CD4-positive, alpha-beta T cell (primary cell): ENCODE results near the gene PTPN23. TPM values are rescaled to one million over a fixed set of nuclear protein-coding genes. Genes with fewer than 3 reads are reported as not detected.
A peak's percentile ranks its signal among the peaks of the same experiment; 100 is the strongest.

Experiments used
- ATAC-seq: fragments of 200-7000 bp; cut with Tn5 transposase; one replicate; pipeline ENCODE4 v1.10.0; 2022; ENCODE audit warnings: mild to moderate bottlenecking; ENCODE audit not compliant: poor library complexity
- CTCF ChIA-PET: fragments of 350-600 bp; sonication (Branson Sonifier 250); formaldehyde crosslinking; loops from one replicate; lab custom pipeline; 2021; ENCODE audit warnings: antibody characterized with exemption, inconsistent platforms; lab: Charles Lee
- POLR2A ChIA-PET: fragments of 350-600 bp; sonication (Branson Sonifier 250); formaldehyde crosslinking; loops from one replicate; lab custom pipeline; 2021; ENCODE audit warnings: antibody characterized with exemption, inconsistent platforms; lab: Charles Lee
- DNase-seq, 14 experiments: peaks; one replicate each; pipeline ENCODE4 v3.0.0-alpha.2; 2013 to 2020; ENCODE audit warnings: mixed read lengths in 2 of 14
- H3K27ac ChIP-seq, 2 donors: one replicate each; pipeline versions ENCODE4 v1.5.1 to v1.7.0; 2013; ENCODE audit warnings: low read length in 2 of 2, low read depth in 1 of 2, mild to moderate bottlenecking in 1 of 2
- H3K27me3 ChIP-seq, 2 experiments: 1 replicate in 1 of 2; 2 replicates in 1 of 2; pipeline versions ENCODE4 v1.6.1 to v1.7.0; 2013; ENCODE audit warnings: low read length in 2 of 2, control low read depth in 1 of 2, mild to moderate bottlenecking in 1 of 2, moderate library complexity in 1 of 2; ENCODE audit not compliant: insufficient read depth in 2 of 2, control insufficient read depth in 1 of 2
- H3K36me3 ChIP-seq: one replicate; pipeline ENCODE4 v1.6.1; 2013; ENCODE audit warnings: low read length, control low read depth; ENCODE audit not compliant: insufficient read depth
- H3K4me1 ChIP-seq: one replicate; pipeline ENCODE4 v1.6.1; 2013; ENCODE audit warnings: low read length, control low read depth; ENCODE audit not compliant: insufficient read depth
- H3K4me3 ChIP-seq: one replicate; pipeline ENCODE4 v1.5.1; 2013; ENCODE audit warnings: mild to moderate bottlenecking, low read length, moderate library complexity
- H3K9me3 ChIP-seq, 2 experiments: 1 replicate in 1 of 2; 2 replicates in 1 of 2; pipeline versions ENCODE4 v1.6.1 to v1.7.0; 2013; ENCODE audit warnings: low read length in 2 of 2, mild to moderate bottlenecking in 2 of 2, control low read depth in 1 of 2, moderate library complexity in 1 of 2; ENCODE audit not compliant: control insufficient read depth in 1 of 2, insufficient read depth in 1 of 2
- H3K27ac Mint-ChIP-seq: one replicate; pipeline ENCODE4 v1.8.0; 2020; ENCODE audit warnings: mixed read lengths
- H3K27me3 Mint-ChIP-seq: one replicate; pipeline ENCODE4 v1.8.0; 2021; ENCODE audit warnings: mixed read lengths
- H3K36me3 Mint-ChIP-seq: one replicate; pipeline ENCODE4 v1.8.0; 2021; ENCODE audit warnings: low read depth, mixed read lengths
- H3K4me1 Mint-ChIP-seq: one replicate; pipeline ENCODE4 v1.8.0; 2021; ENCODE audit warnings: low read depth, mixed read lengths
- H3K4me3 Mint-ChIP-seq: one replicate; pipeline ENCODE4 v1.8.0; 2020; ENCODE audit warnings: mild to moderate bottlenecking, mixed read lengths
- H3K9me3 Mint-ChIP-seq: one replicate; pipeline ENCODE4 v1.8.0; 2020; ENCODE audit warnings: mixed read lengths
- intact Hi-C, 2 experiments: fragments of 100-400 bp; cut with DNase I in 1 of 2; cut with micrococcal nuclease in 1 of 2; formaldehyde crosslinking; loops; one replicate each; pipeline versions ENCODE4 v1.15.1 to v1.9.0; 2023 to 2025; cut with DNase I, micrococcal nuclease
- total RNA-seq, 174 experiments: library from RNA in 2 of 174; stranded (reverse) in 2 of 174; gene quantifications; one replicate each; pipeline ENCODE4 v1.2.3 and lab custom pipeline; 2021 to 2026
- TF ChIP-seq, protein P1 (sequence below): fragments of 200-600 bp; IDR thresholded peaks from one replicate; pipeline ENCODE4 v1.8.0; 2022; ENCODE audit warnings: antibody characterized with exemption, mild to moderate bottlenecking

Gene PTPN23
- total RNA-seq, 2 experiments from 2014 or later: 27.3 to 35.7 TPM

DNA sequence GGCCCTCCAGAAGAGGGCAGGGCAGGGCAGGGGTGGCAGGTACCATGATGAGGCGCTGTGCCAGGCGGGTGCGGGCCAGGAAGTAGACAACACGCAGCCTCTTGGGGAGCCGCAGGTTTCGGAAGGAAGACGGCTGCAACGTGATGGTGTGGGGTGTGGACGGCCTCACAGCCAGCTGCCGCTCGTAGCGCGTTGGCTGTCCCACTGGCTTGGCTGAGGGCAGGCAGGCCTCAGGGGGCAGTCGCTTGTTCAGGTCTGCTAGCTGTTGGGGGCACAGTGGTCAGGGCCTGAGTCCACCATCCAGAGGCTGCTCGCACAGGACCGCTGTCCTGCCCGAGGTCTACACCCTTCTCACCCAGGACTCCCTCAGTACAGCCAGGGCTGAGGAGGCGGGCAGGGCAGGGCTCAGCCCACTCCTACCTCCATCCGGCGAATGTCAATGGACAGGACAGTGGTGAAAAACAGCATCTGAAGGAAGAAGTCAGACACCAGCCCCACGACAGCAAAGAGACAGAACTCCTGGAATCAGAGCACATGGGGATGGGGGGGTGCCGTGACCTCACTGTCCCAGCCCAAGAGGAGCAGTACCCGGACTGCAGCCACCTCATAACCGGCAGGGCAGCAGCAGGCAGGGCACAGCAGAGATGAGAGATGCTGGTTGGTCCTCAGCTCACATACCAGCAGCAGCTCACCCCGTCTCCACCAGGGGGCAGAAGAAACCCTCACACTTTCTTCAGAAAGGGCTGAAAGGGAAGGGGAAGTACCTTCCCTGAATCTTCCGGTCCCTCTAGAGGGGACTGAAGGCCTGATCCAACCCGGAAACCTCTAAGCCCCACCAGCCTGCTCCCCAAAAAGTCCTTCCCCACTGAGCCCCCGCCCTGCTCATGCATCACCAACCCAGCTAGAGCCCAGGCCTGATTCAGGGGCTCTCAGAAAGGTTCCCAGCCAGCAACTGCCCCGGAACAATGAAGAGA, 40.0 kb downstream of the PTPN23 start:
- peaks cover 54% of the 10 kb centered on the region for H3K36me3 ChIP-seq

DNA sequence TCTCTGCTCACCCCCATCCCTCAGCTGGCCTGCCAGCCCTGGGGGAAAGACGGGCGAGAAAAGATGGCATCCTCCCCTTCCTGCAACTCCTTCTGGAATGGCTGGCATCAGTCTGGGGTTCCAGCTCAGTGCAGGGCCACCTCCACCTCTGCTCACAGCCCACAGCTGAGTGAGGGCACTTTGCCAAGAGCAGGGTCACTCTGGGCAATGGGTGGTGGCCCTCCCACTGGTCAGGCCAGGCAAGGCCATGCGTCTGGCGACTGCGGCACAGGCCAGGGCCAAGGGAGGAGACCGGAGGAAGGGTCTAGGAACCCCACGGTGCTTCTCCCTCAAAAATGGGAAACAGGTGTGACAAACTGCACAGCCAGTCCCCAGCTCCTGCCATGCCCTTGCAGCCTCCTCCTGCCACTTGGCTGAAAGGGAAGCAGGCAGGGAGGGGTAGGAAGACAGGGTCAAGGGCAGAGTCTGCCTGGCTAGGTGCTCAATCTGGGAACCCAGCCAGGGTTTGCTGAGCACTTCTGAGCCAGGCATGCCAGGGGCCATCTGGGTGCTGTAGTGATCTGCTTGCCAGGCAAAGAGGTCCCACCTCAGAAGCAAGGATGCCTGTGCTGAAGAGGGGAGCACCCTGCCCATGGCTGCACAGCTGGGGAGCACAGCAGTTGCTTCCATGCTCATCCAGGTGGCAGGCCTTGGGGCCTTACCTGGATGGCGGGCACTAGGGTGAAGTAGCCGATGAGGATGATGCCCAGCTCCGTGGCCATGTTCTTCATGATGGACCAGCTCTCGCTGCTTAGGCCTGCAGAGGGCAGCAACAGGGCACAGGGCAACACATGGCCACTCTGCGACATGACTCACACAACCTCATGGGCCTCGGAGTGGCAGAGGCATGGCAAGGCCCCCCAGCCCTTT, 41.2 kb downstream of the PTPN23 start:
- ChIA-PET POLR2A (interaction anchor here (0.6 to 2.1 kb wide), 8 partner anchors 41 to 1190 kb away, joined by 3 to 16 read pairs (median 4); partner anchors contain the start of genes ELP6, PTPN23, SCAP and SETD2), CTCF (interaction anchor here (1.1 to 2.8 kb wide), 6 partner anchors 11 to 54 kb away, joined by 3 to 51 read pairs (median 4); partner anchors contain the start of genes PTPN23 and SCAP)
- Histone ChIP-seq H3K9me3 (no peaks in the 10 kb centered on the region), H3K27ac (peak overlapping the region; percentile 62 to 82), H3K4me1 (peaks cover 17% of the 10 kb centered on the region), H3K4me3 (no peak overlapping the region), H3K36me3 (peaks cover 54% of the 10 kb centered on the region), H3K27me3 (no peaks in the 10 kb centered on the region)
- TF ChIP-seq, protein P1, sequence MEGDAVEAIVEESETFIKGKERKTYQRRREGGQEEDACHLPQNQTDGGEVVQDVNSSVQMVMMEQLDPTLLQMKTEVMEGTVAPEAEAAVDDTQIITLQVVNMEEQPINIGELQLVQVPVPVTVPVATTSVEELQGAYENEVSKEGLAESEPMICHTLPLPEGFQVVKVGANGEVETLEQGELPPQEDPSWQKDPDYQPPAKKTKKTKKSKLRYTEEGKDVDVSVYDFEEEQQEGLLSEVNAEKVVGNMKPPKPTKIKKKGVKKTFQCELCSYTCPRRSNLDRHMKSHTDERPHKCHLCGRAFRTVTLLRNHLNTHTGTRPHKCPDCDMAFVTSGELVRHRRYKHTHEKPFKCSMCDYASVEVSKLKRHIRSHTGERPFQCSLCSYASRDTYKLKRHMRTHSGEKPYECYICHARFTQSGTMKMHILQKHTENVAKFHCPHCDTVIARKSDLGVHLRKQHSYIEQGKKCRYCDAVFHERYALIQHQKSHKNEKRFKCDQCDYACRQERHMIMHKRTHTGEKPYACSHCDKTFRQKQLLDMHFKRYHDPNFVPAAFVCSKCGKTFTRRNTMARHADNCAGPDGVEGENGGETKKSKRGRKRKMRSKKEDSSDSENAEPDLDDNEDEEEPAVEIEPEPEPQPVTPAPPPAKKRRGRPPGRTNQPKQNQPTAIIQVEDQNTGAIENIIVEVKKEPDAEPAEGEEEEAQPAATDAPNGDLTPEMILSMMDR: no peak
- peaks cover 35% of the 10 kb centered on the region for H3K36me3 Mint-ChIP-seq
- H3K9me3 Mint-ChIP-seq: no peaks in the 10 kb centered on the region
- no peaks in the 10 kb centered on the region for H3K27me3 Mint-ChIP-seq
- H3K4me1 Mint-ChIP-seq: peaks cover 12% of the 10 kb centered on the region
- H3K4me3 Mint-ChIP-seq: no peak overlapping the region
- ATAC-seq (no peak), DNase-seq (peak in 2 of 14 experiments; percentile 30 to 46)
- intact Hi-C loops: loop anchor here (1.0 to 5.0 kb wide), 7 partner anchors 54 to 570 kb away; partner anchors contain the start of genes DHX30 (in 1 of the 2), ELP6 (in 1 of the 2) and SMARCC1 (in 1 of the 2)
- peak overlapping the region; percentile 94 for H3K27ac Mint-ChIP-seq

More for the DNA sequence above, 40.0 kb downstream of the PTPN23 start:
- peaks cover 40% of the 10 kb centered on the region for H3K36me3 Mint-ChIP-seq
- Histone ChIP-seq H3K4me1 (peaks cover 17% of the 10 kb centered on the region), H3K9me3 (no peaks in the 10 kb centered on the region), H3K4me3 (no peak overlapping the region), H3K27ac (peak overlapping the region; percentile 62 to 82), H3K27me3 (no peaks in the 10 kb centered on the region)
- ChIA-PET CTCF (interaction anchor here (0.6 to 2.8 kb wide), 16 partner anchors 8 to 404 kb away, joined by 3 to 51 read pairs (median 4); partner anchors contain the start of genes PTPN23 and SCAP), POLR2A (interaction anchor here (0.6 to 2.1 kb wide), 8 partner anchors 40 to 1191 kb away, joined by 3 to 16 read pairs (median 4); partner anchors contain the start of genes ELP6, PTPN23, SCAP and SETD2)
- peak overlapping the region; percentile 57 for H3K4me3 Mint-ChIP-seq
- H3K9me3 Mint-ChIP-seq: no peaks in the 10 kb centered on the region
- ATAC-seq (peak; percentile 99), DNase-seq (peak; percentile 78 to 94 (median 86))
- intact Hi-C loops: loop anchor here (1.0 to 5.0 kb wide), 7 partner anchors 56 to 572 kb away; partner anchors contain the start of genes DHX30 (in 1 of the 2), ELP6 (in 1 of the 2) and SMARCC1 (in 1 of the 2)
- no peaks in the 10 kb centered on the region for H3K27me3 Mint-ChIP-seq
- H3K27ac Mint-ChIP-seq: peak overlapping the region; percentile 94
- peaks cover 12% of the 10 kb centered on the region for H3K4me1 Mint-ChIP-seq
- TF ChIP-seq, protein P1: peak; percentile 84
